ENCODE data around the gene RAB7A.

DNA sequence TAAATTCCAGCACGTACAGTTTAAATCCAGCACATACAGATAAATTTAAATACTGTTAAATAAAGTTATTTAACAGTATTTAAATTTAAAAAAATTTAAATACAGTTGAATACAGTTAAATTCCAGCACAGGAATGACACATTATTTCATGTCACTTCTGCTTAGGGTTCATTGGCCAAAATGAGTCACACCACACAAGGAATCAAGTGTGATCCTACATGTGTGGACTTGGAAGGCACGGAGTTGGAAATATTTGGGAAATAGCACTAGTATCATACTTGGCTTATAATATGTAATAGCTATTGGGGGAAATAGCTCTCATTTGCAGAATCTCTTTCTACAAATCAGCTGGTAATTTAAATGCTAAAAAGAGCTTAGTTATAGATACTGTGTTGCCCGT lies 10.6 kb downstream of the RAB7A start:
- TF ChIP-seq CHD4 (IDR thresholded peaks at IDR 0.05; ENCODE audit: borderline replicate concordance) = no peak
- TF ChIP-seq, protein P1, sequence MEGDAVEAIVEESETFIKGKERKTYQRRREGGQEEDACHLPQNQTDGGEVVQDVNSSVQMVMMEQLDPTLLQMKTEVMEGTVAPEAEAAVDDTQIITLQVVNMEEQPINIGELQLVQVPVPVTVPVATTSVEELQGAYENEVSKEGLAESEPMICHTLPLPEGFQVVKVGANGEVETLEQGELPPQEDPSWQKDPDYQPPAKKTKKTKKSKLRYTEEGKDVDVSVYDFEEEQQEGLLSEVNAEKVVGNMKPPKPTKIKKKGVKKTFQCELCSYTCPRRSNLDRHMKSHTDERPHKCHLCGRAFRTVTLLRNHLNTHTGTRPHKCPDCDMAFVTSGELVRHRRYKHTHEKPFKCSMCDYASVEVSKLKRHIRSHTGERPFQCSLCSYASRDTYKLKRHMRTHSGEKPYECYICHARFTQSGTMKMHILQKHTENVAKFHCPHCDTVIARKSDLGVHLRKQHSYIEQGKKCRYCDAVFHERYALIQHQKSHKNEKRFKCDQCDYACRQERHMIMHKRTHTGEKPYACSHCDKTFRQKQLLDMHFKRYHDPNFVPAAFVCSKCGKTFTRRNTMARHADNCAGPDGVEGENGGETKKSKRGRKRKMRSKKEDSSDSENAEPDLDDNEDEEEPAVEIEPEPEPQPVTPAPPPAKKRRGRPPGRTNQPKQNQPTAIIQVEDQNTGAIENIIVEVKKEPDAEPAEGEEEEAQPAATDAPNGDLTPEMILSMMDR (IDR thresholded peaks at IDR 0.05) = no peak
